Caco-2 (cell line): Measurements from ENCODE around the gene PEX14. TPM values are rescaled to one million over a fixed set of nuclear protein-coding genes. Genes with fewer than 3 reads are reported as not detected.

Experiments used
- BruUV-seq: library from RNA; stranded (reverse); fragments of 400-500 nt; replicated peaks from 2 replicates; lab custom pipeline; 2021; lab: Mats Ljungman, UMichigan
- CTCF ChIA-PET: fragments of 300-600 bp; sonication (Branson Sonifier 250); formaldehyde crosslinking; loops from one replicate; lab custom pipeline; 2022; ENCODE audit warnings: antibody characterized with exemption; lab: Charles Lee
- POLR2A ChIA-PET: fragments of 300-600 bp; sonication (Branson Sonifier 250); formaldehyde crosslinking; loops from one replicate; lab custom pipeline; 2022; ENCODE audit warnings: antibody characterized with exemption; lab: Charles Lee
- DNase-seq, 2 experiments: peaks; one replicate each; pipeline versions ENCODE4 v3.0.0 to v3.0.0-alpha.2; 2020 to 2022
- H3K27me3 ChIP-seq: replicated peaks from 2 replicates; pipeline ENCODE4 v1.6.0; 2011; ENCODE audit warnings: low read length; ENCODE audit not compliant: control insufficient read depth, insufficient read depth
- H3K36me3 ChIP-seq: 2 replicates; pipeline ENCODE4 v1.5.1; 2011; ENCODE audit warnings: low read length; ENCODE audit not compliant: control insufficient read depth, insufficient read depth
- H3K4me1 ChIP-seq: fragments of 250-450 bp; sonication (Bioruptor Pico); 2 replicates; pipeline ENCODE4 v1.5.1; 2020; ENCODE audit warnings: mild to moderate bottlenecking
- H3K4me3 ChIP-seq: 2 replicates; pipeline ENCODE4 v1.5.1; 2011; ENCODE audit warnings: low read depth, mild to moderate bottlenecking, control low read depth, low read length
- H3K9me3 ChIP-seq: fragments of 250-450 bp; sonication (Bioruptor Pico); 2 replicates; pipeline ENCODE4 v1.5.1; 2020; ENCODE audit warnings: mild to moderate bottlenecking, moderate library complexity
- H3K27ac Mint-ChIP-seq: one replicate; pipeline ENCODE4 v1.8.0; 2022; ENCODE audit warnings: mixed read lengths; ENCODE audit not compliant: unreplicated experiment
- H3K27me3 Mint-ChIP-seq: one replicate; pipeline ENCODE4 v1.8.0; 2022; ENCODE audit warnings: mixed read lengths; ENCODE audit not compliant: insufficient read depth, unreplicated experiment
- H3K36me3 Mint-ChIP-seq: one replicate; pipeline ENCODE4 v1.8.0; 2022; ENCODE audit warnings: mild to moderate bottlenecking, mixed read lengths; ENCODE audit not compliant: insufficient read depth, unreplicated experiment
- H3K4me1 Mint-ChIP-seq: one replicate; pipeline ENCODE4 v1.8.0; 2022; ENCODE audit warnings: low read depth, mixed read lengths; ENCODE audit not compliant: unreplicated experiment
- H3K4me3 Mint-ChIP-seq: one replicate; pipeline ENCODE4 v1.8.0; 2022; ENCODE audit warnings: mild to moderate bottlenecking, moderate library complexity, mixed read lengths; ENCODE audit not compliant: unreplicated experiment
- H3K9me3 Mint-ChIP-seq: one replicate; pipeline ENCODE4 v1.8.0; 2022; ENCODE audit warnings: mixed read lengths; ENCODE audit not compliant: unreplicated experiment
- CTCF ChIP-seq, 2 experiments: fragments of 200-600 bp in 1 of 2; IDR thresholded peaks; 1 replicate in 1 of 2; 2 replicates in 1 of 2; pipeline versions ENCODE4 v1.5.1 to v1.8.0; 2011 to 2022; ENCODE audit warnings: antibody characterized with exemption in 1 of 2, control low read depth in 1 of 2, inconsistent platforms in 1 of 2, low read depth in 1 of 2, low read length in 1 of 2, mild to moderate bottlenecking in 1 of 2, moderate library complexity in 1 of 2; ENCODE audit not compliant: insufficient read depth in 1 of 2, severe bottlenecking in 1 of 2, unreplicated experiment in 1 of 2
- intact Hi-C: fragments of 100-400 bp; cut with micrococcal nuclease; formaldehyde crosslinking; loops from one replicate; pipeline ENCODE4 v1.10.0; 2022; ENCODE audit not compliant: unreplicated experiment
- total RNA-seq: library from RNA; stranded (reverse); gene quantifications from 2 replicates; pipeline ENCODE4 v1.2.3, GENCODE V29; 2022

The PEX14 gene
- total RNA-seq, 1 experiment from 2014 or later, result 22.2 TPM

DNA sequence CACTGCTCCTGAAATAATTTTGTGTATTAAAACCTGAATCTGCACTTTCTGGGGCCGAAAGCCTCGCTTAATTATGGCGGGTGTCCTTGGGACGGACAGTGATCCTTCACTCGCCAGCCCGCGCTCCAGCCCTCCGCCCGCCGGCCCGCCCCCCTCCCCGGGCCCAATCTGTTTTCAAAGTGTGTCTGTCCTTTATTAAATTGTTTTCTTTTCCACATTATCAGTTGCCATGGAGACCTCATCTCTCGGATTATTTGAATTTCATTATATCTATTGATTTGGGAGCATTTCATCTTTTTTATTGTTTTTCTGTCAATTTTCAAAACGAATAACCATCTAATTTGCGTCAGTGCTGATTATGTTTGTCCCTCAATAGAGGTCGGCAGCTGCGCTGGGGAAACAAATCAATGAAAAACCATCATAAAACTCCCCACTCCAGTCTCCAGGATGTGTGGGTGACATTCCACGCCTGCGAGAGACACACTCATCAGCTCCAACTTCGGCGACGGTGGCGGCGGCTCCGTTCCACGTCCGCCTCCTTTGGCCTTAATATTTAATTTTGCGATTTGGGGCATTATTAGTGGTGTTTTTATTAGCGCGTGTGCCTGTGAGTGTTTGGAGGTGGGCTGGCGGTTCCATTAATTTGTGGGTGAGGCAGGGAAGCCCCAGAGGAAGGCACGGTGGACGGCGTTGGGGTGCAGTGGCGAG is 197.7 kb downstream of the PEX14 start:
- no peak overlapping the region for H3K27ac Mint-ChIP-seq
- DNase-seq, result no peak
- H3K27me3 Mint-ChIP-seq, result no peaks in the 10 kb centered on the region
- Histone ChIP-seq H3K4me3 (no peak overlapping the region), H3K4me1 (no peaks in the 10 kb centered on the region), H3K9me3 (no peaks in the 10 kb centered on the region), H3K27me3 (no peaks in the 10 kb centered on the region), H3K36me3 (no peaks in the 10 kb centered on the region)
- no peaks in the 10 kb centered on the region for H3K36me3 Mint-ChIP-seq
- H3K4me3 Mint-ChIP-seq, result no peak overlapping the region
- intact Hi-C loops, result no loop called here
- TF ChIP-seq CTCF (IDR thresholded peaks at IDR 0.05; ENCODE audit: insufficient read depth in 1 of 2, low read depth in 1 of 2, low read length in 1 of 2, severe bottlenecking in 1 of 2, unreplicated experiment in 1 of 2), result no peak
- POLR2A ChIA-PET, result no interaction called here
- H3K4me1 Mint-ChIP-seq, result peaks cover 5% of the 10 kb centered on the region
- CTCF ChIA-PET, result no interaction called here
- BruUV-seq, result no TSS peak
- no peaks in the 10 kb centered on the region for H3K9me3 Mint-ChIP-seq

GRCh38 chr1:10673109-10673711 is 198.5 kb downstream of the PEX14 start:
- no peaks in the 10 kb centered on the region for H3K4me1 ChIP-seq
- no peak for TF ChIP-seq CTCF (IDR thresholded peaks at IDR 0.05; ENCODE audit: insufficient read depth in 1 of 2, low read depth in 1 of 2, low read length in 1 of 2, severe bottlenecking in 1 of 2, unreplicated experiment in 1 of 2)
- H3K27me3 ChIP-seq, result no peaks in the 10 kb centered on the region
- H3K27ac Mint-ChIP-seq, result no peak overlapping the region
- no peak for DNase-seq
- no peaks in the 10 kb centered on the region for H3K9me3 ChIP-seq
- ChIA-PET POLR2A (no interaction called here), CTCF (no interaction called here)
- no peaks in the 10 kb centered on the region for H3K36me3 ChIP-seq
- H3K9me3 Mint-ChIP-seq, result no peaks in the 10 kb centered on the region
- no peak overlapping the region for H3K4me3 Mint-ChIP-seq
- intact Hi-C loops, result no loop called here
- H3K36me3 Mint-ChIP-seq, result no peaks in the 10 kb centered on the region
- H3K4me3 ChIP-seq, result no peak overlapping the region
- BruUV-seq, result no TSS peak
- peaks cover 5% of the 10 kb centered on the region for H3K4me1 Mint-ChIP-seq
- no peaks in the 10 kb centered on the region for H3K27me3 Mint-ChIP-seq

DNA sequence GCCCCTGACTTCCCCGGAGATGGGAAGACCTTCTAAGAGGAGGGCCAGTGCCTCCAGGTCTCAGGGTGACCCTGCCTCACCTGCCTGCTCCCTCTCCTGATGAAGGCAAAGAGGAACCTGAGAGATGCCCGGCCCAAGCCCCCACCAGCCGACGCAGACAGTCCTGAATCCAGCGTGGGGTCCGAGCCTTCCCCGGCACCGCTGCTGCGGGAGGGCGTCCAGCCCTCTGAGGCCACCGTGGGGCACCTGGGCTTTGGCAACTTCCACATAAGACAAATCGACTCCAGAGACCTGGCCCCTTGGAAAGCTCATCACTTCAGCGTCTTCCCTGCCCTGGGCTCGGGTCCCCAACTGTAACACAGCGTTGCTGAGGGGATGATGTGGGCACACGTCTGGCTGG is 199.5 kb downstream of the PEX14 start:
- no peaks in the 10 kb centered on the region for H3K9me3 ChIP-seq
- intact Hi-C loops, result no loop called here
- DNase-seq, result no peak
- no peak for TF ChIP-seq CTCF (IDR thresholded peaks at IDR 0.05; ENCODE audit: insufficient read depth in 1 of 2, low read depth in 1 of 2, low read length in 1 of 2, severe bottlenecking in 1 of 2, unreplicated experiment in 1 of 2)
- H3K27ac Mint-ChIP-seq, result no peak overlapping the region
- no peaks in the 10 kb centered on the region for H3K4me1 ChIP-seq
- H3K9me3 Mint-ChIP-seq, result no peaks in the 10 kb centered on the region
- ChIA-PET CTCF (no interaction called here), POLR2A (no interaction called here)
- no peaks in the 10 kb centered on the region for H3K27me3 ChIP-seq
- no peaks in the 10 kb centered on the region for H3K27me3 Mint-ChIP-seq
- H3K4me3 ChIP-seq, result no peak overlapping the region
- peaks cover 5% of the 10 kb centered on the region for H3K4me1 Mint-ChIP-seq
- H3K4me3 Mint-ChIP-seq, result no peak overlapping the region
- no peaks in the 10 kb centered on the region for H3K36me3 Mint-ChIP-seq
- no peaks in the 10 kb centered on the region for H3K36me3 ChIP-seq
- BruUV-seq, result no TSS peak
